GM12878 (cell line): ENCODE measurements around the gene ACSL1. TPM values are rescaled to one million over a fixed set of nuclear protein-coding genes. Genes with fewer than 3 reads are reported as not detected.

Source experiments
- ATAC-seq: fragments of 200-7000 bp; cut with Tn5 transposase; 3 replicates; pipeline ENCODE4 v1.9.1; 2020; ENCODE audit warnings: mild to moderate bottlenecking, moderate library complexity
- BruUV-seq: library from RNA; stranded (reverse); fragments of 400-500 nt; replicated peaks from 2 replicates; lab custom pipeline; 2021; lab: Mats Ljungman, UMichigan
- CTCF ChIA-PET: fragments of 300-600 bp; sonication (Branson Sonifier 250); formaldehyde crosslinking; extraction: SDS; loops from one replicate; lab custom pipeline; 2021; ENCODE audit warnings: inconsistent platforms; lab: Yijun Ruan, JAX
- POLR2A ChIA-PET: fragments of 350-600 bp; formaldehyde crosslinking; extraction: SDS; loops from one replicate; lab custom pipeline; 2021; ENCODE audit warnings: inconsistent platforms; lab: Charles Lee
- RAD21 ChIA-PET: fragments of 300-600 bp; sonication (Branson Sonifier 250); formaldehyde crosslinking; loops from one replicate; lab custom pipeline; 2023; ENCODE audit warnings: antibody characterized with exemption; ENCODE audit not compliant: unreplicated experiment; lab: Charles Lee
- SMC1A ChIA-PET: fragments of 300-600 bp; sonication (Branson Sonifier 250); formaldehyde crosslinking; loops from one replicate; lab custom pipeline; 2023; ENCODE audit not compliant: unreplicated experiment, uncharacterized antibody; lab: Charles Lee
- DNase-seq: peaks from one replicate; pipeline ENCODE4 v3.0.0-alpha.2; 2011; ENCODE audit warnings: low read depth, low spot score
- FAIRE-seq: peaks from 3 replicates; lab custom pipeline; 2011; peaks lifted over from hg19 to GRCh38; lab: Jason Lieb, UNC
- H2AFZ ChIP-seq: 2 replicates; pipeline ENCODE4 v1.6.0; 2011; ENCODE audit warnings: low read depth, low read length, control low read depth; ENCODE audit not compliant: control insufficient read depth
- H3K27ac ChIP-seq: 2 replicates; pipeline ENCODE4 v1.5.1; 2011; ENCODE audit warnings: control low read depth; ENCODE audit not compliant: control insufficient read depth, insufficient read depth
- H3K27me3 ChIP-seq, 2 experiments: replicated peaks in 1 of 2; 2 replicates each; pipeline versions ENCODE4 v1.6.0 to v1.6.1; 2011; ENCODE audit warnings: low read length in 1 of 2; ENCODE audit not compliant: control insufficient read depth in 2 of 2, insufficient read depth in 2 of 2
- H3K36me3 ChIP-seq, 2 experiments: 2 replicates each; pipeline ENCODE4 v1.5.1; 2011; ENCODE audit warnings: low read length in 1 of 2; ENCODE audit not compliant: control insufficient read depth in 2 of 2, insufficient read depth in 2 of 2
- H3K4me1 ChIP-seq: 2 replicates; pipeline ENCODE4 v1.6.1; 2011; ENCODE audit warnings: mild to moderate bottlenecking, low read length, moderate library complexity, mixed read lengths; ENCODE audit not compliant: control insufficient read depth, insufficient read depth
- H3K4me2 ChIP-seq: 2 replicates; pipeline ENCODE4 v1.6.0; 2011; ENCODE audit warnings: control low read depth; ENCODE audit not compliant: control insufficient read depth, insufficient read depth
- H3K4me3 ChIP-seq: fragments of 200-600 bp; sonication (generic); 2 replicates; pipeline ENCODE4 v1.5.1; 2016
- H3K79me2 ChIP-seq: 2 replicates; pipeline ENCODE4 v1.6.0; 2011; ENCODE audit warnings: low read length; ENCODE audit not compliant: control insufficient read depth, insufficient read depth
- H3K9ac ChIP-seq: 2 replicates; pipeline ENCODE4 v1.8.0; 2011; ENCODE audit warnings: low read length, control low read depth, mixed read lengths; ENCODE audit not compliant: control insufficient read depth, insufficient read depth
- H3K9me3 ChIP-seq: replicated peaks from 3 replicates; pipeline ENCODE4 v1.5.1; 2011; ENCODE audit warnings: mild to moderate bottlenecking, low read length; ENCODE audit not compliant: control insufficient read depth, insufficient read depth
- H4K20me1 ChIP-seq: 2 replicates; pipeline ENCODE4 v1.6.0; 2011; ENCODE audit not compliant: control insufficient read depth, insufficient read depth
- BMI1 ChIP-seq: fragments of 450-650 bp; IDR thresholded peaks from 2 replicates; pipeline ENCODE4 v1.6.1; 2016; ENCODE audit warnings: mild to moderate bottlenecking, moderate library complexity, borderline replicate concordance
- EZH2 ChIP-seq: IDR thresholded peaks from 2 replicates; pipeline ENCODE4 v1.6.1; 2012; ENCODE audit warnings: low read depth, mild to moderate bottlenecking, control low read depth, inconsistent platforms, low read length, borderline replicate concordance; ENCODE audit not compliant: control insufficient read depth
- GABPA ChIP-seq: IDR thresholded peaks from 2 replicates; pipeline ENCODE4 v1.6.1; 2014; ENCODE audit warnings: antibody characterized with exemption, low read depth, mild to moderate bottlenecking, inconsistent platforms
- HCFC1 ChIP-seq: fragments of 150-350 bp; IDR thresholded peaks from 2 replicates; pipeline ENCODE4 v1.6.1; 2014; ENCODE audit warnings: low read length
- JUND ChIP-seq: IDR thresholded peaks from 2 replicates; pipeline ENCODE4 v1.6.1; 2012; ENCODE audit warnings: low read depth, mild to moderate bottlenecking, low read length, improper control_type of control experiment, moderate library complexity
- NFYB ChIP-seq: IDR thresholded peaks from 2 replicates; pipeline ENCODE4 v1.6.1; 2011; ENCODE audit warnings: low read depth, mild to moderate bottlenecking, low read length, improper control_type of control experiment, moderate library complexity; ENCODE audit not compliant: insufficient read depth
- RAD21 ChIP-seq: IDR thresholded peaks from 2 replicates; pipeline ENCODE4 v1.6.1; 2011; ENCODE audit warnings: mild to moderate bottlenecking, low read depth, low read length, moderate library complexity; ENCODE audit not compliant: insufficient read depth
- RCOR1 ChIP-seq: conservative IDR thresholded peaks from 2 replicates; pipeline ENCODE4 v1.6.1; 2012; ENCODE audit warnings: low read depth, low read length, improper control_type of control experiment
- TARDBP ChIP-seq: IDR thresholded peaks from 2 replicates; pipeline ENCODE4 v1.6.1; 2016; ENCODE audit warnings: borderline replicate concordance
- WGBS: methylation state at CpG from one replicate; pipeline ENCODE4 v1.1.6; 2016; ENCODE audit warnings: low lambda C conversion rate; ENCODE audit not compliant: insufficient replicate concordance, insufficient coverage; ENCODE audit errors: missing lambda C conversion rate; 5-methylcytosine and 5-hydroxymethylcytosine counted together
- in situ Hi-C: fragments of 300-500 bp; cut with MboI; formaldehyde crosslinking; loops from 9 replicates; pipeline ENCODE4 v1.14.3; 2018; ENCODE audit warnings: mixed read lengths
- intact Hi-C: fragments of 100-400 bp; cut with micrococcal nuclease; formaldehyde crosslinking; loops from one replicate; pipeline ENCODE4 v1.14.2; 2022; ENCODE audit not compliant: unreplicated experiment
- polyA plus RNA-seq, 11 experiments: library from polyadenylated mRNA; depleted of rRNA in 4 of 11; unstranded in 6 of 11; stranded (reverse) in 5 of 11; fragments of >200 nt; fragmentation: Nextera tagmentation in 4 of 11; fragmentation: Illumina TruSeq in 1 of 11; extraction: Ambion mirVana in 4 of 11; extraction: Trizol in 1 of 11; gene quantifications; 1 replicate in 1 of 11; 2 replicates in 10 of 11; pipeline versions ENCODE4 v1.2.1 to v1.2.3, GENCODE V29; 2011 to 2016; ENCODE audit warnings: inconsistent platforms in 2 of 11, missing spikeins in 2 of 11, low read depth in 1 of 11
- total RNA-seq, 4 experiments: library from RNA; depleted of rRNA in 3 of 4; stranded (reverse); fragments of >200 nt in 3 of 4; fragmentation: Illumina TruSeq in 1 of 4; extraction: Trizol in 1 of 4; gene quantifications; 2 replicates each; pipeline versions ENCODE4 v1.2.1 to v1.2.3, GENCODE V29; 2013 to 2021
- TF ChIP-seq, protein P1 (sequence below): fragments of 450-650 bp; formaldehyde crosslinking; IDR thresholded peaks from 2 replicates; pipeline ENCODE4 v1.4.0; 2022; ENCODE audit warnings: mild to moderate bottlenecking, moderate library complexity
- TF ChIP-seq, protein P2 (sequence below): fragments of 450-650 bp; IDR thresholded peaks from 2 replicates; pipeline ENCODE4 v1.6.1; 2018; ENCODE audit warnings: borderline replicate concordance, mild to moderate bottlenecking; ENCODE audit not compliant: partially characterized antibody
- TF ChIP-seq, protein P3 (sequence below): fragments of 150-350 bp; IDR thresholded peaks from 2 replicates; pipeline ENCODE4 v1.6.1; 2016; ENCODE audit warnings: low read depth, low read length
- TF ChIP-seq, protein P4 (sequence below): IDR thresholded peaks from 2 replicates; pipeline ENCODE4 v1.6.1; 2011; ENCODE audit warnings: low read depth, mild to moderate bottlenecking, low read length, moderate library complexity, borderline replicate concordance; ENCODE audit errors: extremely low read depth

The ACSL1 gene
- total and polyA plus RNA-seq, 10 of the 15 experiments (the other 5 are each of a cell fraction or from before 2014, with no cell fraction given) = 30.7 to 68.1 (median 58.7) TPM

DNA sequence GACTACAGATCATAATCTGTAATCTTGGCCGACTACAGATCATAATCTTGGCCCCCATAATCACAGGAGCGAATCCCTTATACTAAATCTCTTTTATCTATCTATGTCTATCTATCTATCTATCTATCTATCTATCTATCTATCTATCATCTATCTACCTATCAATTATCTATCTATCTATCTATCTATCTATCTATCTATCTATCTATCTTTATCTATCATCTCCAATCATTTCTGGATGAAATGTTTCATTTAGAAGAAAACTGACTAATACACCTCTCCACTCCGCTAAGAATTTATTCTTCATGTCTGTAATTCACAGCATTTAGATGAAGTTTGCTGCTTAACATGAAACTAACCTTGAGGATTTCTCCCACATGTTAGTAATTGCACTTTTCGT lies 45.0 kb upstream of the ACSL1 start (continued):
- TF ChIP-seq, protein P1, sequence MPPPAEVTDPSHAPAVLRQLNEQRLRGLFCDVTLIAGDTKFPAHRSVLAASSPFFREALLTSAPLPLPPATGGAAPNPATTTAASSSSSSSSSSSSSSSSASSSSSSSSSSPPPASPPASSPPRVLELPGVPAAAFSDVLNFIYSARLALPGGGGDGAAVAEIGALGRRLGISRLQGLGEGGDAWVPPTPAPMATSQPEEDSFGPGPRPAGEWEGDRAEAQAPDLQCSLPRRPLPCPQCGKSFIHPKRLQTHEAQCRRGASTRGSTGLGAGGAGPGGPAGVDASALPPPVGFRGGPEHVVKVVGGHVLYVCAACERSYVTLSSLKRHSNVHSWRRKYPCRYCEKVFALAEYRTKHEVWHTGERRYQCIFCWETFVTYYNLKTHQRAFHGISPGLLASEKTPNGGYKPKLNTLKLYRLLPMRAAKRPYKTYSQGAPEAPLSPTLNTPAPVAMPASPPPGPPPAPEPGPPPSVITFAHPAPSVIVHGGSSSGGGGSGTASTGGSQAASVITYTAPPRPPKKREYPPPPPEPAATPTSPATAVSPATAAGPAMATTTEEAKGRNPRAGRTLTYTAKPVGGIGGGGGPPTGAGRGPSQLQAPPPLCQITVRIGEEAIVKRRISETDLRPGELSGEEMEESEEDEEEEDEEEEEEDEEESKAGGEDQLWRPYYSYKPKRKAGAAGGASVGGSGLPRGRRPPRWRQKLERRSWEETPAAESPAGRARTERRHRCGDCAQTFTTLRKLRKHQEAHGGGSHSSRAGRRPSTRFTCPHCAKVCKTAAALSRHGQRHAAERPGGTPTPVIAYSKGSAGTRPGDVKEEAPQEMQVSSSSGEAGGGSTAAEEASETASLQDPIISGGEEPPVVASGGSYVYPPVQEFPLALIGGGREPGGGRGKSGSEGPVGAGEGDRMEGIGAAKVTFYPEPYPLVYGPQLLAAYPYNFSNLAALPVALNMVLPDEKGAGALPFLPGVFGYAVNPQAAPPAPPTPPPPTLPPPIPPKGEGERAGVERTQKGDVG (CRISPR knock-in tag) = no peak
- no peak for TF ChIP-seq GABPA
- TF ChIP-seq, protein P2, sequence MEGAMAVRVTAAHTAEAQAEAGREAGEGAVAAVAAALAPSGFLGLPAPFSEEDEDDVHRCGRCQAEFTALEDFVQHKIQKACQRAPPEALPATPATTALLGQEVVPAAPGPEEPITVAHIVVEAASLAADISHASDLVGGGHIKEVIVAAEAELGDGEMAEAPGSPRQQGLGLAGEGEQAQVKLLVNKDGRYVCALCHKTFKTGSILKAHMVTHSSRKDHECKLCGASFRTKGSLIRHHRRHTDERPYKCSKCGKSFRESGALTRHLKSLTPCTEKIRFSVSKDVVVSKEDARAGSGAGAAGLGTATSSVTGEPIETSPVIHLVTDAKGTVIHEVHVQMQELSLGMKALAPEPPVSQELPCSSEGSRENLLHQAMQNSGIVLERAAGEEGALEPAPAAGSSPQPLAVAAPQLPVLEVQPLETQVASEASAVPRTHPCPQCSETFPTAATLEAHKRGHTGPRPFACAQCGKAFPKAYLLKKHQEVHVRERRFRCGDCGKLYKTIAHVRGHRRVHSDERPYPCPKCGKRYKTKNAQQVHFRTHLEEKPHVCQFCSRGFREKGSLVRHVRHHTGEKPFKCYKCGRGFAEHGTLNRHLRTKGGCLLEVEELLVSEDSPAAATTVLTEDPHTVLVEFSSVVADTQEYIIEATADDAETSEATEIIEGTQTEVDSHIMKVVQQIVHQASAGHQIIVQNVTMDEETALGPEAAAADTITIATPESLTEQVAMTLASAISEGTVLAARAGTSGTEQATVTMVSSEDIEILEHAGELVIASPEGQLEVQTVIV = no peak
- TF ChIP-seq EZH2 = no peak

DNA sequence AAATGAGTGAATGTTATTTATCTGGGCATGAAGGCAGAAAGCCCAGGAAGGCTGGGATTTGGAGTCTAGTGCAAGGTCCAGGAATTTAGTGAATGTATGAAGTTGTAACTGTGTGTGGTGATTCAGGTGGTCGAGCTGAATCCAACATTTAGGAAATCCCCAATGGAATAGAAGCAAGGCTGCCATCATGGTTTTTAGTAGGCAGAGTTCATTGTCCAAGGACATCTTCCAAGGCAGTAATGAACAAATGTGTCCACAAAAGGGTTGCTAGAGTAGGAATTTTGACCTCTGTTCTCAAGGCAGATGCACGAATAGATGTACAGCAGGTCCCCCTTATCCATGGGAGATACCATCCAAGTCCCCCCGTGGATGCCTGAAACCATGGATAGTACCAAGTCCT lies 42.9 kb upstream of the ACSL1 start:
- H3K4me2 ChIP-seq = no peak overlapping the region
- H3K9me3 ChIP-seq = no peaks in the 10 kb centered on the region
- no peaks in the 10 kb centered on the region for H3K4me1 ChIP-seq
- H4K20me1 ChIP-seq = no peaks in the 10 kb centered on the region
- no peaks in the 10 kb centered on the region for H3K36me3 ChIP-seq
- H3K79me2 ChIP-seq = no peaks in the 10 kb centered on the region
- BruUV-seq = no TSS peak
- H3K9ac ChIP-seq = no peak overlapping the region
- CTCF ChIA-PET = interaction anchor here (0.9 kb wide), 1 partner anchor 38 kb away, joined by 3 read pairs; no protein-coding TSS in a partner anchor
- WGBS = 40% methylated on average over 3 of the region's 3 CpGs
- no peak overlapping the region for H3K4me3 ChIP-seq
- ATAC-seq (no peak), DNase-seq (no peak), FAIRE-seq (no peak)
- SMC1A ChIA-PET = interaction anchor here (1.0 kb wide), 1 partner anchor 13 kb away, joined by 3 read pairs; no protein-coding TSS in a partner anchor
- no peaks in the 10 kb centered on the region for H3K27me3 ChIP-seq
- in situ Hi-C loops (no loop called here), intact Hi-C loops (no loop called here)
- H2AFZ ChIP-seq = no peak overlapping the region
- no peak overlapping the region for H3K27ac ChIP-seq
- RAD21 ChIA-PET = no interaction called here
- POLR2A ChIA-PET = interaction anchor here (0.6 to 1.0 kb wide), 2 partner anchors 12 to 16 kb away, joined by 3 to 6 read pairs; no protein-coding TSS in a partner anchor
- no peak for TF ChIP-seq HCFC1
- no peak for TF ChIP-seq TARDBP
- no peak for TF ChIP-seq NFYB
- no peak for TF ChIP-seq RCOR1
- TF ChIP-seq BMI1 = no peak
- TF ChIP-seq JUND = no peak
- TF ChIP-seq, protein P3, sequence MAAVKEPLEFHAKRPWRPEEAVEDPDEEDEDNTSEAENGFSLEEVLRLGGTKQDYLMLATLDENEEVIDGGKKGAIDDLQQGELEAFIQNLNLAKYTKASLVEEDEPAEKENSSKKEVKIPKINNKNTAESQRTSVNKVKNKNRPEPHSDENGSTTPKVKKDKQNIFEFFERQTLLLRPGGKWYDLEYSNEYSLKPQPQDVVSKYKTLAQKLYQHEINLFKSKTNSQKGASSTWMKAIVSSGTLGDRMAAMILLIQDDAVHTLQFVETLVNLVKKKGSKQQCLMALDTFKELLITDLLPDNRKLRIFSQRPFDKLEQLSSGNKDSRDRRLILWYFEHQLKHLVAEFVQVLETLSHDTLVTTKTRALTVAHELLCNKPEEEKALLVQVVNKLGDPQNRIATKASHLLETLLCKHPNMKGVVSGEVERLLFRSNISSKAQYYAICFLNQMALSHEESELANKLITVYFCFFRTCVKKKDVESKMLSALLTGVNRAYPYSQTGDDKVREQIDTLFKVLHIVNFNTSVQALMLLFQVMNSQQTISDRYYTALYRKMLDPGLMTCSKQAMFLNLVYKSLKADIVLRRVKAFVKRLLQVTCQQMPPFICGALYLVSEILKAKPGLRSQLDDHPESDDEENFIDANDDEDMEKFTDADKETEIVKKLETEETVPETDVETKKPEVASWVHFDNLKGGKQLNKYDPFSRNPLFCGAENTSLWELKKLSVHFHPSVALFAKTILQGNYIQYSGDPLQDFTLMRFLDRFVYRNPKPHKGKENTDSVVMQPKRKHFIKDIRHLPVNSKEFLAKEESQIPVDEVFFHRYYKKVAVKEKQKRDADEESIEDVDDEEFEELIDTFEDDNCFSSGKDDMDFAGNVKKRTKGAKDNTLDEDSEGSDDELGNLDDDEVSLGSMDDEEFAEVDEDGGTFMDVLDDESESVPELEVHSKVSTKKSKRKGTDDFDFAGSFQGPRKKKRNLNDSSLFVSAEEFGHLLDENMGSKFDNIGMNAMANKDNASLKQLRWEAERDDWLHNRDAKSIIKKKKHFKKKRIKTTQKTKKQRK = no peak
- TF ChIP-seq RAD21 = no peak
- TF ChIP-seq, protein P4, sequence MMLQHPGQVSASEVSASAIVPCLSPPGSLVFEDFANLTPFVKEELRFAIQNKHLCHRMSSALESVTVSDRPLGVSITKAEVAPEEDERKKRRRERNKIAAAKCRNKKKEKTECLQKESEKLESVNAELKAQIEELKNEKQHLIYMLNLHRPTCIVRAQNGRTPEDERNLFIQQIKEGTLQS = no peak
